Hepatocyte (in vitro differentiated cells): ENCODE results near the gene CHCHD6.

Experiments
- EZH2 ChIP-seq: fragments of 200-600 bp; sonication (generic); IDR thresholded peaks from 2 replicates; pipeline ENCODE4 v1.6.1; 2016; ENCODE audit warnings: antibody characterized with exemption, mild to moderate bottlenecking, borderline replicate concordance
- EZH2phosphoT487 ChIP-seq: fragments of 200-600 bp; sonication (generic); IDR thresholded peaks from one replicate; pipeline ENCODE4 v1.6.1; 2018; ENCODE audit warnings: antibody characterized with exemption, mild to moderate bottlenecking, low read depth, moderate library complexity; ENCODE audit not compliant: unreplicated experiment, severe bottlenecking
- TF ChIP-seq, protein P1 (sequence below): fragments of 200-600 bp; sonication (generic); IDR thresholded peaks from 2 replicates; pipeline ENCODE4 v1.5.1; 2016; ENCODE audit warnings: antibody characterized with exemption, mild to moderate bottlenecking; ENCODE audit not compliant: poor library complexity

DNA sequence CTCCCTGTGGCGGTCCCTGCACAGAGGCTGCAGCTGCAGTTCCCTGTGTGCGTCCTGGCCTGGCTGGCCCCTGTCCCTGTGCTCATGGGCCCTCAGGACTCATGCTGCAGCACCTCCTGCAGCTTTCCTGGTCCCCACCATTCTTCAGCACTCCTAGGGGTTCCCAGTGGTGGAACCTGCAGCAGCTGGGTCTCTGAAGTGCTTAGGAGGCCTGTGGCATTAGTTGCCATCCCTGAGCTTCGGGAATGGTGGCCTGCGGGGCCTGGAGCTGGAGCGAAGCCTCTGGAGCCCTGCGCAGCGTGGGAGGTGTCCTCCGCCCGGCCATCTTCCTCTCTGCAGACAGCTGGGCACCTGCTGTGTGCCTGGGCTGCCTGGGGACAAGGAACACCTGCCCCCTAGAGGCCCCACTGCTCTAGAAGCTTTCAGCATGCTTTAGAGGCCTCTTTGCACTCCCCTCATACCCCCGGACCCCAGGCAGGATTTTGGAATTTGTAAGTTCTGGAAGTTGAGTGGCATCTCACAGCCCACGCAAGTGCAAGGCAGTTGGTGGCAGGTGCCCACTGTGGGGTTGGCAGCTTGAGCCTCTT lies 292.0 kb downstream of the CHCHD6 start:
- no peak for TF ChIP-seq EZH2phosphoT487
- no peak for TF ChIP-seq EZH2
- TF ChIP-seq, protein P1, sequence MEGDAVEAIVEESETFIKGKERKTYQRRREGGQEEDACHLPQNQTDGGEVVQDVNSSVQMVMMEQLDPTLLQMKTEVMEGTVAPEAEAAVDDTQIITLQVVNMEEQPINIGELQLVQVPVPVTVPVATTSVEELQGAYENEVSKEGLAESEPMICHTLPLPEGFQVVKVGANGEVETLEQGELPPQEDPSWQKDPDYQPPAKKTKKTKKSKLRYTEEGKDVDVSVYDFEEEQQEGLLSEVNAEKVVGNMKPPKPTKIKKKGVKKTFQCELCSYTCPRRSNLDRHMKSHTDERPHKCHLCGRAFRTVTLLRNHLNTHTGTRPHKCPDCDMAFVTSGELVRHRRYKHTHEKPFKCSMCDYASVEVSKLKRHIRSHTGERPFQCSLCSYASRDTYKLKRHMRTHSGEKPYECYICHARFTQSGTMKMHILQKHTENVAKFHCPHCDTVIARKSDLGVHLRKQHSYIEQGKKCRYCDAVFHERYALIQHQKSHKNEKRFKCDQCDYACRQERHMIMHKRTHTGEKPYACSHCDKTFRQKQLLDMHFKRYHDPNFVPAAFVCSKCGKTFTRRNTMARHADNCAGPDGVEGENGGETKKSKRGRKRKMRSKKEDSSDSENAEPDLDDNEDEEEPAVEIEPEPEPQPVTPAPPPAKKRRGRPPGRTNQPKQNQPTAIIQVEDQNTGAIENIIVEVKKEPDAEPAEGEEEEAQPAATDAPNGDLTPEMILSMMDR = no peak
